ENCODE data around the gene ZNF205. TPM values are rescaled to one million over a fixed set of nuclear protein-coding genes. Genes with fewer than 3 reads are reported as not detected.

The ZNF205 gene
- total and polyA plus RNA-seq, 9 of the 15 experiments (the other 6 are each of a cell fraction or from before 2014, with no cell fraction given), result 2.4 to 11.8 (median 5.1) TPM; not detected in 2

GRCh38 chr16:3106205-3106928 is 6.0 kb upstream of the ZNF205 start (continued):
- TF ChIP-seq ETV5 (CRISPR knock-in tag; IDR thresholded peaks at IDR 0.05; ENCODE audit: low read depth) (no peak), ERF (CRISPR knock-in tag; IDR thresholded peaks at IDR 0.05) (peak; percentile 90), ZNF408 (CRISPR knock-in tag; IDR thresholded peaks at IDR 0.05; ENCODE audit: low read depth) (no peak), ZNF12 (CRISPR knock-in tag; IDR thresholded peaks at IDR 0.05) (no peak), MYNN (IDR thresholded peaks at IDR 0.05) (peak; percentile 51; the same call in 1 of the 2 replicates), MYNN (CRISPR knock-in tag; IDR thresholded peaks at IDR 0.05) (no peak), ZKSCAN1 (IDR thresholded peaks at IDR 0.05; ENCODE audit: low read depth, low read length) (no peak), SAP30 (IDR thresholded peaks at IDR 0.05; ENCODE audit: borderline replicate concordance, insufficient read depth, low read depth, low read length, poor library complexity, severe bottlenecking) (peak; percentile 85), ZNF436 (CRISPR knock-in tag; IDR thresholded peaks at IDR 0.05) (no peak), ZNF583 (CRISPR knock-in tag; IDR thresholded peaks at IDR 0.05) (peak; percentile 86), PPARD (CRISPR knock-in tag; IDR thresholded peaks at IDR 0.05) (no peak), CREM (IDR thresholded peaks at IDR 0.05; ENCODE audit: low read depth) (peak; percentile 63), MTA3 (IDR thresholded peaks at IDR 0.05; ENCODE audit: borderline replicate concordance) (peak; percentile 88), CSDE1 (IDR thresholded peaks at IDR 0.05) (peak in 1 of 2 experiments; percentile 37; a peak in 1 of 4 replicates), HDAC6 (IDR thresholded peaks at IDR 0.05; ENCODE audit: low read depth, low read length) (no peak), TRIM25 (IDR thresholded peaks at IDR 0.05; ENCODE audit: borderline replicate concordance) (no peak), JUN (IDR thresholded peaks at IDR 0.05; ENCODE audit: borderline replicate concordance, low read depth, low read length) (no peak), JUN (CRISPR knock-in tag; IDR thresholded peaks at IDR 0.05; ENCODE audit: borderline replicate concordance) (no peak)
- TF ChIP-seq, protein P1, sequence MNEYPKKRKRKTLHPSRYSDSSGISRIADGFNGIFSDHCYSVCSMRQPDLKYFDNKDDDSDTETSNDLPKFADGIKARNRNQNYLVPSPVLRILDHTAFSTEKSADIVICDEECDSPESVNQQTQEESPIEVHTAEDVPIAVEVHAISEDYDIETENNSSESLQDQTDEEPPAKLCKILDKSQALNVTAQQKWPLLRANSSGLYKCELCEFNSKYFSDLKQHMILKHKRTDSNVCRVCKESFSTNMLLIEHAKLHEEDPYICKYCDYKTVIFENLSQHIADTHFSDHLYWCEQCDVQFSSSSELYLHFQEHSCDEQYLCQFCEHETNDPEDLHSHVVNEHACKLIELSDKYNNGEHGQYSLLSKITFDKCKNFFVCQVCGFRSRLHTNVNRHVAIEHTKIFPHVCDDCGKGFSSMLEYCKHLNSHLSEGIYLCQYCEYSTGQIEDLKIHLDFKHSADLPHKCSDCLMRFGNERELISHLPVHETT (CRISPR knock-in tag; conservative IDR thresholded peaks at IDR 0.05 in 1 of 2, IDR thresholded peaks at IDR 0.05 in 1 of 2), result peak in 1 of 2 experiments; percentile 93; a peak in 2 of 4 replicates
- TF ChIP-seq, protein P2, sequence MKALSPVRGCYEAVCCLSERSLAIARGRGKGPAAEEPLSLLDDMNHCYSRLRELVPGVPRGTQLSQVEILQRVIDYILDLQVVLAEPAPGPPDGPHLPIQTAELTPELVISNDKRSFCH (CRISPR knock-in tag; IDR thresholded peaks at IDR 0.05), result no peak
- TF ChIP-seq, protein P2 (tag; IDR thresholded peaks at IDR 0.05), result peak; percentile 64; the same call in 1 of the 2 replicates
- TF ChIP-seq, protein P3, sequence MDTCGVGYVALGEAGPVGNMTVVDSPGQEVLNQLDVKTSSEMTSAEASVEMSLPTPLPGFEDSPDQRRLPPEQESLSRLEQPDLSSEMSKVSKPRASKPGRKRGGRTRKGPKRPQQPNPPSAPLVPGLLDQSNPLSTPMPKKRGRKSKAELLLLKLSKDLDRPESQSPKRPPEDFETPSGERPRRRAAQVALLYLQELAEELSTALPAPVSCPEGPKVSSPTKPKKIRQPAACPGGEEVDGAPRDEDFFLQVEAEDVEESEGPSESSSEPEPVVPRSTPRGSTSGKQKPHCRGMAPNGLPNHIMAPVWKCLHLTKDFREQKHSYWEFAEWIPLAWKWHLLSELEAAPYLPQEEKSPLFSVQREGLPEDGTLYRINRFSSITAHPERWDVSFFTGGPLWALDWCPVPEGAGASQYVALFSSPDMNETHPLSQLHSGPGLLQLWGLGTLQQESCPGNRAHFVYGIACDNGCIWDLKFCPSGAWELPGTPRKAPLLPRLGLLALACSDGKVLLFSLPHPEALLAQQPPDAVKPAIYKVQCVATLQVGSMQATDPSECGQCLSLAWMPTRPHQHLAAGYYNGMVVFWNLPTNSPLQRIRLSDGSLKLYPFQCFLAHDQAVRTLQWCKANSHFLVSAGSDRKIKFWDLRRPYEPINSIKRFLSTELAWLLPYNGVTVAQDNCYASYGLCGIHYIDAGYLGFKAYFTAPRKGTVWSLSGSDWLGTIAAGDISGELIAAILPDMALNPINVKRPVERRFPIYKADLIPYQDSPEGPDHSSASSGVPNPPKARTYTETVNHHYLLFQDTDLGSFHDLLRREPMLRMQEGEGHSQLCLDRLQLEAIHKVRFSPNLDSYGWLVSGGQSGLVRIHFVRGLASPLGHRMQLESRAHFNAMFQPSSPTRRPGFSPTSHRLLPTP (IDR thresholded peaks at IDR 0.05; ENCODE audit: borderline replicate concordance, extremely low read depth, insufficient read length), result no peak
